K562 (cell line): ENCODE results near the gene KIF12. TPM values are rescaled to one million over a fixed set of nuclear protein-coding genes. Genes with fewer than 3 reads are reported as not detected.

Experiments
- ATAC-seq: fragments of 200-7000 bp; cut with Tn5 transposase; 3 replicates; pipeline ENCODE4 v1.9.1; 2020; ENCODE audit warnings: moderate library complexity
- BruUV-seq: library from RNA; stranded (reverse); fragments of 400-500 nt; replicated peaks from 2 replicates; lab custom pipeline; 2021; lab: Mats Ljungman, UMichigan
- CTCF ChIA-PET: fragments of 300-600 bp; formaldehyde crosslinking; extraction: SDS; loops from one replicate; lab custom pipeline; 2021; ENCODE audit warnings: low intra/inter-chr PET ratio; lab: Yijun Ruan, JAX
- POLR2A ChIA-PET: fragments of 300-600, 350-650 bp; sonication (Branson Sonifier 250); formaldehyde crosslinking; extraction: SDS; loops from one replicate; lab custom pipeline; 2021; ENCODE audit warnings: antibody characterized with exemption, inconsistent platforms; lab: Yijun Ruan, JAX
- DNase-seq, 4 experiments: peaks; one replicate each; pipeline versions ENCODE4 v3.0.0 to v3.0.0-alpha.2; 2011 to 2018; ENCODE audit warnings: low spot score in 3 of 4, mixed read lengths in 3 of 4; ENCODE audit errors: extremely low read depth in 1 of 4
- FAIRE-seq: peaks from 2 replicates; lab custom pipeline; 2011; peaks lifted over from hg19 to GRCh38; lab: Jason Lieb, UNC
- H2AFZ ChIP-seq: 2 replicates; pipeline ENCODE4 v1.6.0; 2011; ENCODE audit warnings: low read depth, low read length, control low read depth, inconsistent platforms
- H3K27ac ChIP-seq: fragments of 200-600 bp; 3 replicates; pipeline ENCODE4 v1.8.0; 2011; ENCODE audit warnings: low read depth, mild to moderate bottlenecking, control low read depth, inconsistent platforms, low read length, moderate library complexity, mixed read lengths; ENCODE audit errors: extremely low read depth
- H3K27me3 ChIP-seq, 2 experiments: fragments of 300-600 bp in 1 of 2; 2 replicates in 1 of 2; 3 replicates in 1 of 2; pipeline versions ENCODE4 v1.6.0 to v1.8.0; 2011; ENCODE audit warnings: inconsistent platforms in 2 of 2, low read length in 2 of 2, mild to moderate bottlenecking in 1 of 2, mixed read lengths in 1 of 2, moderate library complexity in 1 of 2; ENCODE audit not compliant: control insufficient read depth in 2 of 2, insufficient read depth in 2 of 2
- H3K36me3 ChIP-seq: fragments of 300-600 bp; 3 replicates; pipeline ENCODE4 v1.8.0; 2011; ENCODE audit warnings: mild to moderate bottlenecking, low read length, inconsistent platforms; ENCODE audit not compliant: control insufficient read depth, insufficient read depth
- H3K4me1 ChIP-seq, 2 experiments: fragments of 200-600 bp in 1 of 2; replicated peaks in 1 of 2; 2 replicates in 1 of 2; 3 replicates in 1 of 2; pipeline versions ENCODE4 v1.5.1 to v1.8.0; 2011; ENCODE audit warnings: inconsistent platforms in 2 of 2, low read length in 2 of 2, mild to moderate bottlenecking in 1 of 2, mixed read lengths in 1 of 2, moderate library complexity in 1 of 2; ENCODE audit not compliant: control insufficient read depth in 2 of 2, insufficient read depth in 2 of 2
- H3K4me2 ChIP-seq: 2 replicates; pipeline ENCODE4 v1.6.1; 2011; ENCODE audit warnings: low read length, control low read depth, inconsistent platforms, mixed read lengths; ENCODE audit not compliant: insufficient read depth
- H3K4me3 ChIP-seq: fragments of 200-600 bp; sonication (generic), shearing (Covaris generic); 2 replicates; pipeline ENCODE4 v1.5.1; 2016; ENCODE audit warnings: control low read depth, inconsistent platforms
- H3K79me2 ChIP-seq: fragments of 200-600 bp; 3 replicates; pipeline ENCODE4 v1.8.0; 2011; ENCODE audit warnings: low read length, inconsistent platforms; ENCODE audit not compliant: control insufficient read depth, insufficient read depth
- H3K9ac ChIP-seq, 2 experiments: 2 replicates each; pipeline versions ENCODE4 v1.6.0 to v1.6.1; 2011; ENCODE audit warnings: low read depth in 2 of 2, low read length in 2 of 2, control low read depth in 1 of 2, inconsistent platforms in 1 of 2, mild to moderate bottlenecking in 1 of 2, mixed read lengths in 1 of 2; ENCODE audit not compliant: insufficient read depth in 1 of 2
- H3K9me1 ChIP-seq: one replicate; pipeline ENCODE4 v1.6.0; 2011; ENCODE audit warnings: inconsistent platforms, mild to moderate bottlenecking, low read length, moderate library complexity; ENCODE audit not compliant: control insufficient read depth, insufficient read depth
- H3K9me3 ChIP-seq: replicated peaks from 2 replicates; pipeline ENCODE4 v1.5.1; 2011; ENCODE audit warnings: low read depth, low read length, inconsistent platforms; ENCODE audit not compliant: control insufficient read depth, insufficient read depth
- H4K20me1 ChIP-seq: replicated peaks from 2 replicates; pipeline ENCODE4 v1.6.1; 2011; ENCODE audit warnings: low read length, inconsistent platforms, mixed read lengths; ENCODE audit not compliant: control insufficient read depth, insufficient read depth
- BHLHE40 ChIP-seq: IDR thresholded peaks from 2 replicates; pipeline ENCODE4 v1.6.1; 2011; ENCODE audit warnings: low read length, improper control_type of control experiment
- HMG20A ChIP-seq: fragments of 450-650 bp; formaldehyde crosslinking; conservative IDR thresholded peaks from 2 replicates; pipeline ENCODE4 v1.4.0; 2020; ENCODE audit warnings: mild to moderate bottlenecking, mixed read lengths
- SMARCA4 ChIP-seq: fragments of 450-650 bp; IDR thresholded peaks from 2 replicates; pipeline ENCODE4 v1.6.1; 2016
- ZNF140 ChIP-seq: fragments of 250-450 bp; sonication (Bioruptor Pico); IDR thresholded peaks from 2 replicates; pipeline ENCODE4 v1.8.0; 2021; ENCODE audit warnings: moderate library complexity, mild to moderate bottlenecking, inconsistent platforms
- ZNF77 ChIP-seq: fragments of 250-450 bp; sonication (Bioruptor Pico); IDR thresholded peaks from 2 replicates; pipeline ENCODE4 v1.5.0; 2020
- WGBS: fragments of 100-300 bp; shearing (Covaris generic); methylation state at CpG from one replicate; pipeline ENCODE4 v1.1.6; 2016; ENCODE audit warnings: low coverage, mixed read lengths; ENCODE audit not compliant: insufficient coverage; ENCODE audit errors: missing lambda C conversion rate; 5-methylcytosine and 5-hydroxymethylcytosine counted together
- in situ Hi-C: fragments of 300-500 bp; cut with MboI; formaldehyde crosslinking; loops from 4 replicates; pipeline ENCODE4 v1.15.0; 2018; ENCODE audit warnings: inconsistent platforms, mixed read lengths
- intact Hi-C: fragments of 100-400 bp; cut with micrococcal nuclease; formaldehyde crosslinking; loops from 2 replicates; pipeline ENCODE4 v1.14.2; 2022
- polyA plus RNA-seq, 8 experiments: library from polyadenylated mRNA; depleted of rRNA in 4 of 8; stranded (reverse) in 5 of 8; unstranded in 3 of 8; fragments of >200 nt; fragmentation: Nextera tagmentation in 2 of 8; fragmentation: Illumina TruSeq in 1 of 8; extraction: Ambion mirVana in 2 of 8; extraction: Trizol in 1 of 8; gene quantifications; 2 replicates each; pipeline versions ENCODE4 v1.2.1 to v1.2.3, GENCODE V29; 2011 to 2014; ENCODE audit warnings: inconsistent platforms in 1 of 8, missing spikeins in 1 of 8
- total RNA-seq, 7 experiments: library from RNA; depleted of rRNA in 6 of 7; stranded (reverse); fragments of >200 nt in 6 of 7; fragmentation: Illumina TruSeq in 2 of 7; extraction: Trizol in 2 of 7; gene quantifications; 2 replicates each; pipeline versions ENCODE4 v1.2.1 to v1.2.3, GENCODE V29; 2011 to 2021; ENCODE audit warnings: low replicate concordance in 1 of 7
- TF ChIP-seq, protein P1 (sequence below): fragments of 450-650 bp; IDR thresholded peaks from 2 replicates; pipeline ENCODE4 v1.6.1; 2017; ENCODE audit warnings: antibody characterized with exemption, mild to moderate bottlenecking
- TF ChIP-seq, protein P2 (sequence below): fragments of 450-650 bp; conservative IDR thresholded peaks from 2 replicates; pipeline ENCODE4 v1.6.1; 2016; ENCODE audit warnings: missing genetic modification characterization, low read depth, mild to moderate bottlenecking, missing compliant biosample characterization, moderate library complexity
- TF ChIP-seq, protein P3 (sequence below), 2 experiments: fragments of 450-650 bp in 1 of 2; sonication (generic) in 1 of 2; formaldehyde crosslinking in 1 of 2; IDR thresholded peaks; 2 replicates each; pipeline versions ENCODE4 v1.7.1 to v1.9.0; 2016 to 2022; ENCODE audit warnings: inconsistent platforms in 1 of 2, mild to moderate bottlenecking in 1 of 2, missing genetic modification reagents in 1 of 2

KIF12 gene
- total and polyA plus RNA-seq, 9 of the 15 experiments (the other 6 are each of a cell fraction or from before 2014, with no cell fraction given): not detected

DNA sequence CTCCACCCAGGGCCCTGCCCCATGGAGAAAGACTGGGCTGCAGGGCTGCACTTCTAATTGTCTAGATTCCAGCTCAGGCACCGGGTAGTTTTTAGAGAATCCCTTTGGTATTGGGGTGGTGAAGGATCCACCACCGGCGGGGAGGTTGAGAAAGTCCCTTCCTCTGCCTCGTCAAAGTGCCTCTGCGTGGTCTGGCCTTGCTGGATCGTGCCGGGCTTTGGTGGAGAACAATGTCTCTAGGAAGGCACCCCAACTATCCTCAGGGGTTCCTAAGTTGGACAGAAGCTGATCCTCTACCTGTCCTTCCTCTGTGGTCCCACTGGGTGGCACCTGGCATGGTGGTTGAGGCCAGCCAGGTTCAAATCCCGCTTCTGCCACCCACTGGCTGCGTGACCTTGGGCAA is 13.7 kb downstream of the KIF12 start:
- in situ Hi-C loops: loop anchor here (10.0 kb wide), 1 partner anchor 199 kb away; no protein-coding TSS in a partner anchor
- Histone ChIP-seq H3K79me2 (no peaks in the 10 kb centered on the region), H3K9me1 (no peaks in the 10 kb centered on the region)
- TF ChIP-seq SMARCA4: no peak
- TF ChIP-seq, protein P1, sequence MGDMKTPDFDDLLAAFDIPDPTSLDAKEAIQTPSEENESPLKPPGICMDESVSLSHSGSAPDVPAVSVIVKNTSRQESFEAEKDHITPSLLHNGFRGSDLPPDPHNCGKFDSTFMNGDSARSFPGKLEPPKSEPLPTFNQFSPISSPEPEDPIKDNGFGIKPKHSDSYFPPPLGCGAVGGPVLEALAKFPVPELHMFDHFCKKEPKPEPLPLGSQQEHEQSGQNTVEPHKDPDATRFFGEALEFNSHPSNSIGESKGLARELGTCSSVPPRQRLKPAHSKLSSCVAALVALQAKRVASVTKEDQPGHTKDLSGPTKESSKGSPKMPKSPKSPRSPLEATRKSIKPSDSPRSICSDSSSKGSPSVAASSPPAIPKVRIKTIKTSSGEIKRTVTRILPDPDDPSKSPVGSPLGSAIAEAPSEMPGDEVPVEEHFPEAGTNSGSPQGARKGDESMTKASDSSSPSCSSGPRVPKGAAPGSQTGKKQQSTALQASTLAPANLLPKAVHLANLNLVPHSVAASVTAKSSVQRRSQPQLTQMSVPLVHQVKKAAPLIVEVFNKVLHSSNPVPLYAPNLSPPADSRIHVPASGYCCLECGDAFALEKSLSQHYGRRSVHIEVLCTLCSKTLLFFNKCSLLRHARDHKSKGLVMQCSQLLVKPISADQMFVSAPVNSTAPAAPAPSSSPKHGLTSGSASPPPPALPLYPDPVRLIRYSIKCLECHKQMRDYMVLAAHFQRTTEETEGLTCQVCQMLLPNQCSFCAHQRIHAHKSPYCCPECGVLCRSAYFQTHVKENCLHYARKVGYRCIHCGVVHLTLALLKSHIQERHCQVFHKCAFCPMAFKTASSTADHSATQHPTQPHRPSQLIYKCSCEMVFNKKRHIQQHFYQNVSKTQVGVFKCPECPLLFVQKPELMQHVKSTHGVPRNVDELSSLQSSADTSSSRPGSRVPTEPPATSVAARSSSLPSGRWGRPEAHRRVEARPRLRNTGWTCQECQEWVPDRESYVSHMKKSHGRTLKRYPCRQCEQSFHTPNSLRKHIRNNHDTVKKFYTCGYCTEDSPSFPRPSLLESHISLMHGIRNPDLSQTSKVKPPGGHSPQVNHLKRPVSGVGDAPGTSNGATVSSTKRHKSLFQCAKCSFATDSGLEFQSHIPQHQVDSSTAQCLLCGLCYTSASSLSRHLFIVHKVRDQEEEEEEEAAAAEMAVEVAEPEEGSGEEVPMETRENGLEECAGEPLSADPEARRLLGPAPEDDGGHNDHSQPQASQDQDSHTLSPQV: no peak
- TF ChIP-seq, protein P2, sequence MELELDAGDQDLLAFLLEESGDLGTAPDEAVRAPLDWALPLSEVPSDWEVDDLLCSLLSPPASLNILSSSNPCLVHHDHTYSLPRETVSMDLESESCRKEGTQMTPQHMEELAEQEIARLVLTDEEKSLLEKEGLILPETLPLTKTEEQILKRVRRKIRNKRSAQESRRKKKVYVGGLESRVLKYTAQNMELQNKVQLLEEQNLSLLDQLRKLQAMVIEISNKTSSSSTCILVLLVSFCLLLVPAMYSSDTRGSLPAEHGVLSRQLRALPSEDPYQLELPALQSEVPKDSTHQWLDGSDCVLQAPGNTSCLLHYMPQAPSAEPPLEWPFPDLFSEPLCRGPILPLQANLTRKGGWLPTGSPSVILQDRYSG (tag): no peak
- no peak for TF ChIP-seq HMG20A
- TF ChIP-seq ZNF140 (CRISPR knock-in tag): no peak
- TF ChIP-seq BHLHE40: no peak
- TF ChIP-seq ZNF77 (CRISPR knock-in tag): no peak
- TF ChIP-seq, protein P3, sequence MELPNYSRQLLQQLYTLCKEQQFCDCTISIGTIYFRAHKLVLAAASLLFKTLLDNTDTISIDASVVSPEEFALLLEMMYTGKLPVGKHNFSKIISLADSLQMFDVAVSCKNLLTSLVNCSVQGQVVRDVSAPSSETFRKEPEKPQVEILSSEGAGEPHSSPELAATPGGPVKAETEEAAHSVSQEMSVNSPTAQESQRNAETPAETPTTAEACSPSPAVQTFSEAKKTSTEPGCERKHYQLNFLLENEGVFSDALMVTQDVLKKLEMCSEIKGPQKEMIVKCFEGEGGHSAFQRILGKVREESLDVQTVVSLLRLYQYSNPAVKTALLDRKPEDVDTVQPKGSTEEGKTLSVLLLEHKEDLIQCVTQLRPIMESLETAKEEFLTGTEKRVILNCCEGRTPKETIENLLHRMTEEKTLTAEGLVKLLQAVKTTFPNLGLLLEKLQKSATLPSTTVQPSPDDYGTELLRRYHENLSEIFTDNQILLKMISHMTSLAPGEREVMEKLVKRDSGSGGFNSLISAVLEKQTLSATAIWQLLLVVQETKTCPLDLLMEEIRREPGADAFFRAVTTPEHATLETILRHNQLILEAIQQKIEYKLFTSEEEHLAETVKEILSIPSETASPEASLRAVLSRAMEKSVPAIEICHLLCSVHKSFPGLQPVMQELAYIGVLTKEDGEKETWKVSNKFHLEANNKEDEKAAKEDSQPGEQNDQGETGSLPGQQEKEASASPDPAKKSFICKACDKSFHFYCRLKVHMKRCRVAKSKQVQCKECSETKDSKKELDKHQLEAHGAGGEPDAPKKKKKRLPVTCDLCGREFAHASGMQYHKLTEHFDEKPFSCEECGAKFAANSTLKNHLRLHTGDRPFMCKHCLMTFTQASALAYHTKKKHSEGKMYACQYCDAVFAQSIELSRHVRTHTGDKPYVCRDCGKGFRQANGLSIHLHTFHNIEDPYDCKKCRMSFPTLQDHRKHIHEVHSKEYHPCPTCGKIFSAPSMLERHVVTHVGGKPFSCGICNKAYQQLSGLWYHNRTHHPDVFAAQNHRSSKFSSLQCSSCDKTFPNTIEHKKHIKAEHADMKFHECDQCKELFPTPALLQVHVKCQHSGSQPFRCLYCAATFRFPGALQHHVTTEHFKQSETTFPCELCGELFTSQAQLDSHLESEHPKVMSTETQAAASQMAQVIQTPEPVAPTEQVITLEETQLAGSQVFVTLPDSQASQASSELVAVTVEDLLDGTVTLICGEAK (IDR thresholded peaks at IDR 0.05): no peak
- TF ChIP-seq, protein P3 (CRISPR knock-in tag; IDR thresholded peaks at IDR 0.05): no peak

More for the DNA sequence above, 13.7 kb downstream of the KIF12 start:
- H3K9ac ChIP-seq: no peak overlapping the region
- no peak overlapping the region for H3K27ac ChIP-seq
- FAIRE-seq: no peak
- H3K4me1 ChIP-seq: no peaks in the 10 kb centered on the region
- intact Hi-C loops: no loop called here
- ATAC-seq: no peak
- H2AFZ ChIP-seq: no peak overlapping the region
- DNase-seq: no peak
- H3K27me3 ChIP-seq: peaks cover 4 to 45% of the 10 kb centered on the region in 2 experiments; a peak in 3 of 5 replicates
- H3K36me3 ChIP-seq: no peaks in the 10 kb centered on the region
- POLR2A ChIA-PET: no interaction called here
- no peaks in the 10 kb centered on the region for H4K20me1 ChIP-seq
- H3K9me3 ChIP-seq: no peaks in the 10 kb centered on the region
- BruUV-seq: no TSS peak
- 1% methylated on average over 9 of the region's 9 CpGs for WGBS
- H3K4me2 ChIP-seq: no peak overlapping the region
- H3K4me3 ChIP-seq: no peak overlapping the region
- CTCF ChIA-PET: no interaction called here
